Activated CD8-positive, alpha-beta memory T cell treated with anti-CD3 and anti-CD28 coated beads, Interleukin-2, amount 50 U/mL, for 48 hours (primary cell): ENCODE data around the gene LACTB.

Experiments used
- DNase-seq: peaks from one replicate; pipeline ENCODE4 v3.0.0-alpha.2; 2020

LACTB gene

GRCh38 chr15:63134245-63134985 lies 12.8 kb downstream of the LACTB start:
- DNase-seq, result no peak

DNA sequence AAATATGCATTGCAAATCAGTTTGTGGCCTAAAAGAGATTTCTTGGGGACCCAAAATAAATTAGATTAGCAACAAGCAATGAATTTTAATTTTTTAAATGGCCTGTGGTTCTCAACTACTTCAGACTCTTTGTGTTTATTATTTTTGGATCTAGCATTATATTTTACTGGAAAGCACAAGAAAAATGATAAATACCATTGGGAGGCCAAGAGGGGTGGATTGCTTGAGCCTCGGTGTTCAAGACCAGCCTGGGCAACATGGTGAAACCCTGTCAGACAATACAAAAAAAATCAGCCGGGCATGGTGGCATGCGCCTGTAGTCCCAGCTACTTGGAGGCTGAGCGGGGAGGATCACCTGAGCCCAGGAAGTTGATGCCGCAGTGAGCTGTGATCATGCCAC lies 13.6 kb downstream of the LACTB start:
- no peak for DNase-seq

DNA sequence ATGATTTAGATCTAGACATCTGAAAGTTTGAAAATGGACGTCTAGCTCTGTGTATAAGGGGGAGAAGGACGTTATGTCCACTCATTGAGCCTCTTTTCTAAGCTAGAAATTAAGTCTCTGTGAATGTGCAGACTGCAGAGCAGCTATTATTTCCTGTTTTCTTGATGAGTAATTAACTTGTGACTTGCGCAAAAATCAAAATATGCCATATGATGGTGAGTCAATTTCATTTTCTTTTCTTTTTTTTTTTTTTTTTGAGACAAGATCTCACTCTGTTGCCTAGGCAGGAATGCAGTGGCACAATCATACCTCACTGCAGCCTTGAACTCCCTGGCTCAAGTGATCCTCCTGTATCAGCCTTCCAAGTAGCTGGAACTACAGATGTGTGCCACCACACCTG lies 14.1 kb downstream of the LACTB start:
- no peak for DNase-seq

- DNase-seq, result no peak
Measured at GRCh38 chr15:63136742-63137141, 15.1 kb downstream of the LACTB start.

DNA sequence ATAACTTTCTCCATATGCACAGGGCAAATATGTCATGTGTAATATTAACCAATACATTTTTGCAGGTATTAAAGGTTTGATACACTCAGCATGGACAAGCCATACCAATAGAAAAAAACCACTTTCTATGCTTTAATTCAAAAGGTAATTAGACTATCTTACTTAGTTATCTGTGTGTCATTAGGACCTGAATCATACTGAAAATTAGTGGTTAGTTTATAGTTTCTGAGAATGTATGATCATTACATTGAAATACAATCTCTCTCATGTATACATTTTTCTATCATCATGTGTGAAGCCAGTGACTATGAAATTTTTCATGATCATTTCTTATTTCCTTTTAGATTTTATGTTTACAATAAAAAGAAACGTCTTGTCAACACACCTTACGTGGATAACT lies 19.3 kb downstream of the LACTB start:
- no peak for DNase-seq

DNA sequence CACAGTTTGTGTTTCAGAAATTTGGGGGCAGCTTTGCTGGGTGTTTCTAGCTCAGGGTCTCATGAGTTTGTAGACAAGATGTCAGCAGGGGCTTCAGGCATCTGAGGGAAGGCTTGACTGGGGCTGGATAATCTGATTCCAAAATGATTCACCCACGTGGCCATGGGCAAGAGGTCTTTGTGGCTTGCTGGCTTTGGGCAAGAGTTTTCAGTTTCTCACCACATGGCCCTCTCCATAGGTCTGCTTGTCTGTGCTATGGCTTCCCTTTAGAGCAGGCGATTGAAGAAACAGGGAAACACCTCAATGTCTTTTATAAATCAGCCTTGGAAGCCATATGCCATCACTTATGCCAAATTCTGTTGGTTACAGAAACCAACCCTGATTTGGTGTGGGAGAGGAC lies 23.8 kb downstream of the LACTB start:
- no peak for DNase-seq

DNA sequence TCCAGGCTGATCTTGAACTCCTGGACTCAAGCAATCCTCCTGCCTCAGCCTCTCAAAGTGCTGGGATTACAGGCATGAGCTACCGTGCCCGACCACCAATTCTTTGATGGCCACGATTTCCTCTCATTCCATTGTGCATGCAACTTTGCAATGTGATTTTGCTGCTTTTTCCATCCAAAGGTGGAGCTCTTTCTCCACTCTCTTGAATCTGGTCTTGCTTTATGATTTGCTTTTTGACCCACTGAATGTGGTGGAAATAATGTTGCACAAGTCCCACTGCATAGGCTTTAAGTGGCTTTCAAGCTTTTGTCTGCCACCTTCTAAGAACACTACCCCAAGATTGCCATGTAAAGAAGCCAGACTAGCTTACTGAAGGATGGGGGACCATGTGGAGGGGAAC lies 25.0 kb downstream of the LACTB start:
- no peak for DNase-seq

- no peak for DNase-seq
Measured at GRCh38 chr15:63151665-63152064, 30.0 kb downstream of the LACTB start.

- no peak for DNase-seq
Measured at GRCh38 chr15:63155486-63155885, 33.8 kb downstream of the LACTB start.

- DNase-seq, result no peak
Measured at GRCh38 chr15:63156086-63156710, 34.5 kb downstream of the LACTB start.

DNA sequence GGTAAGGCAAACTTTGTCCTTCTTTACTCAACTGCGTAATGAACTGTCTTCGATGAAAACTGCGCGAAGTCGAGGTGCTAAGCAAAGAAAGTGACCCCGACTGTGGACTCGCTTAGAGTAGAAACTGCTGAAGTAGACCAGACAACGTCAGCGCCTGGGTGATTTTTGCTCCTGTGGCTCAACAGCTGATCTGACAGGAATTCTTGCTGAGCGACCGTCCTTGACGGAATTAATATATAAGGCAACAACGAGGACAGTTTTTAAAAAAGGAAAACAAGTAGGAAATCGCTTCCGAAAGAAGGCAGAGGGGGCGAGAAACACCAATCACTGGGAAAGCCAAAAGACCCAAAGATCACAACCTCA lies 35.1 kb downstream of the LACTB start:
- peak; percentile 58 for DNase-seq

DNA sequence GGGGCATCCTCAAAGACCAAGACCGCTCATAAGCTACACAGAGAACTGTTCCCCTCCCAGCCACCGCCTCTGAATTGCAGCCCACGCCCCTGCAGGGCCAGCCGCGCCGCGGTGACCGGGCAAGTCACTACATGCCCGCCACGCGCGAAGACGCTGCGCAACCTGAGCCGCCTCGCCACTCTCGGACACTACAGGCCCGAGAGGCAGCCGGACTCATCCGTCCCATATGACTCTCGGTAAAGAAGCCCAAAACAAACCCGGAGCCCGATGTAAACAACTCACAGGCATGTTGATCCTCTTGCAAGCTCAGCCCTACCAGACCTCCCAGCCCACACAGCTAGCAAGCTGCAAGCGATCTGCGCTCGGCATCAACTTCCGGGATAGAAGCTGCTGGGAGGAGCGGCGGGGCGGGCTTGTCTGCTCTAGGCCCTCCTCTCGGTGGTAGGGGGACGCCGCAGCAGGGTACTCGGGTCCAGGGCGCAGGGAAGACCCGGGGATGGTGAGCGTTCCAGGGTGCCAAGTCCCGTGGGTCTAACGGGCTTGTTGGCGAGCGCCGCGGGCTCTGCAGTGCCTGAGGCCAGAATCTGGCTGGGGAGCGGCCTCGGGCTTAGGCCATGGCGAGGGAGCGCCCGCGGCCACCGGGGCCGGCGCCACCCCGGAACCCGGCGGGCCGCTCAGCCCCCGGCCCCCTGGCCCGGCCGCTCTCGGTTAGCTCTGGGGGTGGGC lies 35.6 kb downstream of the LACTB start, which contains the start of gene RPS27L:
Gene RPS27L, minus strand, starts transcription at position 360 of the 726 bp plus-strand sequence. Its CDS starts 72 bp downstream, at position 288.
- DNase-seq, result peak; percentile 91

DNA sequence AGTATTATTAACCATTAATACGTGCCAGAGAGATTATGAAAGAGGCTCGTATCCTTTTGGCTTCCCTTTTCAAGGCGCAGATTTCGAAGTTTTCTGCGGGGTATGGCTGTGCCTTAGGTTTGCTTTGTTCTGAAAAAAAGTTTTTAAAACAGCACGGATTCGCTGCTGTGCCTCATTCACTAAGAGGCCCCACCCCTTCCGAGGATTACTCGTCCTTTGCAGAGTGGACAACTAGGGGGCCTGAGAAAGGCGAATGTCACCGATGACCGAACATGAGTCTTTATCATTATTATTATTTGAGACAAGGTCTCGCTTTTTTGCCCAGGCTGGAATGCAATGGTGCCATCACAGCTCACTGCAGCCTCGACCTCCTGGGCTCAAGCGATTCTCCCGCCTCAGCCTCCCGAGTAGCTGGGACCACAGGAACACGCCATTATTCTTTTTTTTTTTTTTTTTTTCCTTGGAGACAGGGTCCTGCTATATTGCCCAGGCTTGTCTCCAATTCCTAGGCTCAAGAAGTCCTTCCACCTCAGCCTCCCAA lies 36.3 kb downstream of the LACTB start:
- peak; percentile 62 for DNase-seq

- DNase-seq, result no peak
Measured at GRCh38 chr15:63160638-63161037, 39.0 kb downstream of the LACTB start.

GRCh38 chr15:63163217-63163616 lies 41.6 kb downstream of the LACTB start:
- DNase-seq, result no peak

GRCh38 chr15:63165166-63165859 lies 43.7 kb downstream of the LACTB start:
- no peak for DNase-seq

DNA sequence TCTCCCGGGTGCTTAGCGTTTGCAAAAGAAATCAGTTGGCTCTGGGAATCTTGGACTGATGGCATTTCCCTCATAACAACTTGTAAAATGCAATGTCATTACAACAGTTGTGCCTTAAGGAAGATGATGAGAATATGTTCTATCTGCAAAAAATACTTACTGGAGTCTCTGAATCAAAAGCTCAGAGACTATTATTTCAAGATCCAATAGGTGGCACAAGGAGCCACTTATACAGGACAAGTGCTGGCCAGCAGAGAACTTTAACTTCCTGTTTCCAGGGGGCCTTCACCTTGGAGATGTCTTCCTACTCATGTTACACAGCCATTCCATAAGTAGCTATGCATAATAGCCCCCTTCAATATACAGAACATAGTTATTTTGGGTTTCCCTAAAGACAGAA lies 44.6 kb downstream of the LACTB start:
- DNase-seq, result no peak

DNA sequence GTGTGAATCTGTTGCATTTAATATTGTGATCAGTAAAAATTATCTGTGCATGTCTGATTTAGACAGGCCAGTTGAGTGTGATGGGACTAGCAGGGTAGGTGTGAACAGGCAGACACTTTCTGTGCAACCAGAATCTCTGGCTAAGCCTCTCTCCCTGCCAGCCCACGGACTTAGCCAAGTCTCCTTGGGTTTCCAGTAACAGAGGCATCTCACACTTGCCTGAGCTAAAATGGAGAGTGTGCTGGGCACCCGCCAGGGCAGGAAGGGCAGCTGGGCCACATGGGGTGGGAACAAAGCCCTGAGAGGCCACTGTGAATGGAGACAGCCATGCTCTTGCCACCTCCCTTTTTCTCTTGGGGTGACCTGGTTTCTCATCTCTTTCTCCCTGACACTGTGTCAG lies 48.1 kb downstream of the LACTB start:
- DNase-seq, result no peak

GRCh38 chr15:63172376-63172775 lies 50.7 kb downstream of the LACTB start:
- no peak for DNase-seq

DNA sequence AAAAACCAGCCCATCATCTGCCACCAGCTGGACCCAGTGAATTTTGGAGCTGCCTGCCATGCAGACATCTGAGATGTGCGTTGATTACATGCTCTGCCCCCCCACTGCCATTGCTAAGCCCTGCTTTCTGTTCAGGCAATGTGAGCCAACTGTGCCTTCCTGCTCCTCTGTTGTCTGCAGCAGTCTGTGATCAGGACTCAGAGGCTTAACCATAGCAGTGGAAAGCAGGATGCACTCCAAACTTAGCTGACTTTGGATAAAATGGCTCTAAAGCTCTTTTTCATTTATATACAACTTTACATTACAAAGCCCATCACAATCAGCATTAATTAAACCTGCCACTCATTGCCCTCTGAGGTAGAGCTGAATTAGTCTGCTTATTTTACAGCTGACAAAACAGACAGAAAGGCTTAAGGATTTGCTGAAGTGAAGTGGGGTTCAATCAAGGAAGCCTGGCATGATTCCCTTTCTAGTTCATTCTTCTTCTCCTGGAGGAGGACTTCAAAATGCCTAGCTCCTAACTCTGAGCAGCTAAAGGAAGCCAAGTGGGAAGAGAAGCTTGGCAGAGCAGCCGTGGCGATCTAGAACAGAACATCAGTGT lies 51.3 kb downstream of the LACTB start:
- DNase-seq, result no peak

DNA sequence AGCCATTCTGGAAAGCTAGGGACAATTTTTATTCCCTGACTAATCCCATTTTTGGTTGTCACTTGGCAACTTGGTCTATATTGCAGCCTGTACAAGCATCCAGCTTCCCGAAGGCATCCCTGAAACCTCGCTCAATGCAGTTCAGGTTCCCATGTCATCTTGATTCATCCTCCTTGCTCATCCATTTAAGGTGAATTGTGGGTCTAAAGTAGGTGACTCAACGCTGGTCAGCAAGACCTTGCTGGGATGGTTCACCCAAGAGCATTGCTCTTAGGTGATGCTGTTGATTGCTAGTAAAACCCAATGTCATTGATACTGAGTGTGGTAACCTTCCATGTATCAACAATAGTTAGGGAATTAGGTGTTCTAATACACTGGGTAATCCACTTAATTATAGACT lies 54.6 kb downstream of the LACTB start:
- no peak for DNase-seq

GRCh38 chr15:63178034-63178433 lies 56.4 kb downstream of the LACTB start:
- DNase-seq, result no peak

- DNase-seq, result no peak
Measured at GRCh38 chr15:63180746-63181145, 59.1 kb downstream of the LACTB start.
